Gastroesophageal sphincter (tissue), 3 donors: ENCODE measurements around the gene NAT14.

Experiments used
- CTCF ChIP-seq, 4 experiments: fragments of 200-600 bp in 2 of 4; fragments of 450-650 bp in 2 of 4; sonication (generic) in 1 of 4; IDR thresholded peaks; one replicate each; pipeline ENCODE4 v1.5.1; 2017 to 2019; ENCODE audit warnings: antibody characterized with exemption in 4 of 4, mild to moderate bottlenecking in 2 of 4, moderate library complexity in 2 of 4
- EP300 ChIP-seq: sonication (generic); formaldehyde crosslinking; IDR thresholded peaks from one replicate; pipeline ENCODE4 v1.6.1; 2017; ENCODE audit warnings: antibody characterized with exemption, mild to moderate bottlenecking
- POLR2A ChIP-seq, 2 donors: fragments of 450-650 bp; IDR thresholded peaks; one replicate each; pipeline ENCODE4 v1.6.1; 2017; ENCODE audit warnings: antibody characterized with exemption in 2 of 2, mild to moderate bottlenecking in 2 of 2, moderate library complexity in 1 of 2
- POLR2AphosphoS5 ChIP-seq: sonication (generic); formaldehyde crosslinking; IDR thresholded peaks from one replicate; pipeline ENCODE4 v1.6.1; 2017; ENCODE audit warnings: antibody characterized with exemption

- TF ChIP-seq CTCF (IDR thresholded peaks at IDR 0.05) = no peak
- TF ChIP-seq POLR2AphosphoS5 = no peak
- TF ChIP-seq POLR2A (IDR thresholded peaks at IDR 0.05) = no peak
- TF ChIP-seq EP300 = no peak
These were observed 1.0 kb upstream of the NAT14 start for GRCh38 chr19:55483706-55484592.
